Measurements from ENCODE around the gene TMPRSS11E. TPM values are rescaled to one million over a fixed set of nuclear protein-coding genes. Genes with fewer than 3 reads are reported as not detected.

Gene TMPRSS11E
- total and polyA plus RNA-seq, 10 of the 15 experiments (the other 5 are each of a cell fraction or from before 2014, with no cell fraction given): not detected

- H3K36me3 ChIP-seq (ENCODE audit: control insufficient read depth in 2 of 2, insufficient read depth in 2 of 2, low read length in 1 of 2): no peaks in the 10 kb centered on the region
- H3K4me1 ChIP-seq (ENCODE audit: control insufficient read depth, insufficient read depth, low read length): no peaks in the 10 kb centered on the region
- no peaks in the 10 kb centered on the region for H3K9me3 ChIP-seq (replicated peaks; ENCODE audit: control insufficient read depth, insufficient read depth, low read length)
- ChIA-PET RAD21 (ENCODE audit: unreplicated experiment) (no interaction called here), SMC1A (ENCODE audit: uncharacterized antibody, unreplicated experiment) (no interaction called here), POLR2A (no interaction called here), CTCF (no interaction called here)
- BruUV-seq (replicated peaks): no TSS peak
- TF ChIP-seq CTCF (IDR thresholded peaks at IDR 0.05 in 2 of 3, conservative IDR thresholded peaks at IDR 0.05 in 1 of 3; ENCODE audit: control insufficient read depth in 2 of 3, extremely low read depth in 1 of 3, insufficient read depth in 1 of 3, low read depth in 3 of 3, low read length in 3 of 3): no peak
- TF ChIP-seq ZNF622 (IDR thresholded peaks at IDR 0.05): no peak
- no peak for TF ChIP-seq CREM (IDR thresholded peaks at IDR 0.05; ENCODE audit: low read depth)
- no peak for TF ChIP-seq ESRRA (IDR thresholded peaks at IDR 0.05; ENCODE audit: low read length)
- TF ChIP-seq CEBPB (IDR thresholded peaks at IDR 0.05; ENCODE audit: borderline replicate concordance in 1 of 2, low read depth in 2 of 2, low read length in 2 of 2): no peak
- TF ChIP-seq MLLT1 (IDR thresholded peaks at IDR 0.05): no peak
- no peak for TF ChIP-seq PBX3 (IDR thresholded peaks at IDR 0.05; ENCODE audit: insufficient replicate concordance, low read depth, low read length)
- H3K27me3 ChIP-seq (replicated peaks in 1 of 2; ENCODE audit: control insufficient read depth in 2 of 2, insufficient read depth in 2 of 2, low read length in 1 of 2): no peaks in the 10 kb centered on the region
- FAIRE-seq (no peak), ATAC-seq (no peak), DNase-seq (ENCODE audit: low read depth, low spot score) (no peak)
- intact Hi-C loops (cut with micrococcal nuclease; ENCODE audit: unreplicated experiment): no loop called here
- H3K9ac ChIP-seq (ENCODE audit: control insufficient read depth, insufficient read depth, low read length): no peak overlapping the region
- in situ Hi-C loops (cut with MboI): no loop called here
- H3K4me2 ChIP-seq (ENCODE audit: control insufficient read depth, insufficient read depth): no peak overlapping the region
- no peaks in the 10 kb centered on the region for H3K79me2 ChIP-seq (ENCODE audit: control insufficient read depth, insufficient read depth, low read length)
- no peak overlapping the region for H2AFZ ChIP-seq (ENCODE audit: control insufficient read depth, low read depth, low read length)
- H3K4me3 ChIP-seq: no peak overlapping the region
- 60% methylated on average over 1 of the region's 1 CpG for WGBS (ENCODE audit: insufficient coverage, insufficient replicate concordance, low lambda C conversion rate, missing lambda C conversion rate)
- no peaks in the 10 kb centered on the region for H4K20me1 ChIP-seq (ENCODE audit: control insufficient read depth, insufficient read depth)
- H3K27ac ChIP-seq (ENCODE audit: control insufficient read depth, insufficient read depth): no peak overlapping the region
Observed at GRCh38 chr4:68430337-68430736, 16.9 kb upstream of the TMPRSS11E start.
